OCI-LY1 (cell line): ENCODE data around the gene UROS.

Source experiments
- H2AFZ ChIP-seq: fragments of 200-600 bp; sonication (generic), shearing (Covaris generic); 2 replicates; pipeline ENCODE4 v1.6.0; 2014; ENCODE audit warnings: antibody characterized with exemption, mild to moderate bottlenecking, low read length
- H3F3A ChIP-seq: fragments of 200-600 bp; sonication (generic), shearing (Covaris generic); 2 replicates; pipeline ENCODE4 v1.6.0; 2014; ENCODE audit warnings: mild to moderate bottlenecking, antibody characterized with exemption, low read length, moderate library complexity; ENCODE audit not compliant: insufficient read depth
- H3K27ac ChIP-seq: fragments of 200-600 bp; sonication (generic); 2 replicates; pipeline ENCODE4 v1.5.1; 2014; ENCODE audit warnings: low read length, mixed run types, mild to moderate bottlenecking, low read depth; ENCODE audit not compliant: poor library complexity, severe bottlenecking
- H3K27me3 ChIP-seq: fragments of 200-600 bp; sonication (generic); 2 replicates; pipeline ENCODE4 v1.6.0; 2014; ENCODE audit warnings: antibody characterized with exemption, mild to moderate bottlenecking, low read length, moderate library complexity; ENCODE audit not compliant: insufficient read depth
- H3K36me3 ChIP-seq: fragments of 200-600 bp; sonication (generic); 2 replicates; pipeline ENCODE4 v1.6.1; 2014; ENCODE audit warnings: mild to moderate bottlenecking, antibody characterized with exemption, low read length, moderate library complexity, mixed read lengths; ENCODE audit not compliant: insufficient read depth
- H3K4me1 ChIP-seq: fragments of 200-600 bp; sonication (generic); 2 replicates; pipeline ENCODE4 v1.5.1; 2014; ENCODE audit warnings: mild to moderate bottlenecking, low read length, moderate library complexity; ENCODE audit not compliant: insufficient read depth, severe bottlenecking
- H3K4me2 ChIP-seq: fragments of 200-600 bp; sonication (generic), shearing (Covaris generic); 2 replicates; pipeline ENCODE4 v1.6.1; 2014; ENCODE audit warnings: low read length
- H3K4me3 ChIP-seq: fragments of 200-600 bp; sonication (generic); 2 replicates; pipeline ENCODE4 v1.5.1; 2014; ENCODE audit warnings: low read length, low read depth, mild to moderate bottlenecking, mixed read lengths; ENCODE audit not compliant: poor library complexity, severe bottlenecking
- H3K79me2 ChIP-seq: fragments of 200-600 bp; shearing (Covaris generic); 2 replicates; pipeline ENCODE4 v1.6.1; 2016; ENCODE audit warnings: mixed run types, low read length, mixed read lengths; ENCODE audit not compliant: insufficient read depth
- H3K9ac ChIP-seq: fragments of 200-600 bp; sonication (generic), shearing (Covaris generic); 2 replicates; pipeline ENCODE4 v1.6.1; 2014; ENCODE audit warnings: mild to moderate bottlenecking, low read length, mixed read lengths
- H3K9me2 ChIP-seq: fragments of 200-600 bp; sonication (generic), shearing (Covaris generic); 2 replicates; pipeline ENCODE4 v1.6.1; 2014; ENCODE audit warnings: low read depth, mild to moderate bottlenecking, low read length, mixed read lengths
- H3K9me3 ChIP-seq: fragments of 200-600 bp; shearing (Covaris generic); 2 replicates; pipeline ENCODE4 v1.6.1; 2014; ENCODE audit warnings: low read length, mixed read lengths
- H4K20me1 ChIP-seq: fragments of 200-600 bp; sonication (generic), shearing (Covaris generic); 2 replicates; pipeline ENCODE4 v1.6.0; 2016; ENCODE audit warnings: mild to moderate bottlenecking, low read length; ENCODE audit not compliant: insufficient read depth
- EZH2 ChIP-seq: fragments of 200-600 bp; sonication (generic), shearing (Covaris generic); IDR thresholded peaks from 2 replicates; pipeline ENCODE4 v1.8.0; 2017; ENCODE audit warnings: borderline replicate concordance, mixed run types, mild to moderate bottlenecking, antibody characterized with exemption, low read length, moderate library complexity, mixed read lengths
- TF ChIP-seq, protein P1 (sequence below): fragments of 200-600 bp; sonication (generic), shearing (Covaris generic); IDR thresholded peaks from 2 replicates; pipeline ENCODE4 v1.5.1; 2017; ENCODE audit warnings: mild to moderate bottlenecking, antibody characterized with exemption, low read length, moderate library complexity, mixed read lengths

Gene UROS

GRCh38 chr10:125840955-125841354 lies 17.9 kb upstream of the UROS start:
- no peaks in the 10 kb centered on the region for H4K20me1 ChIP-seq
- no peaks in the 10 kb centered on the region for H3K4me1 ChIP-seq
- no peak overlapping the region for H3K9ac ChIP-seq
- H3K9me2 ChIP-seq: no peaks in the 10 kb centered on the region
- no peaks in the 10 kb centered on the region for H3K79me2 ChIP-seq
- no peak overlapping the region for H3K27ac ChIP-seq
- H2AFZ ChIP-seq: no peak overlapping the region
- no peak overlapping the region for H3K4me3 ChIP-seq
- no peaks in the 10 kb centered on the region for H3K9me3 ChIP-seq
- H3F3A ChIP-seq: no peaks in the 10 kb centered on the region
- H3K4me2 ChIP-seq: no peak overlapping the region
- no peaks in the 10 kb centered on the region for H3K27me3 ChIP-seq
- no peak for TF ChIP-seq EZH2
- TF ChIP-seq, protein P1, sequence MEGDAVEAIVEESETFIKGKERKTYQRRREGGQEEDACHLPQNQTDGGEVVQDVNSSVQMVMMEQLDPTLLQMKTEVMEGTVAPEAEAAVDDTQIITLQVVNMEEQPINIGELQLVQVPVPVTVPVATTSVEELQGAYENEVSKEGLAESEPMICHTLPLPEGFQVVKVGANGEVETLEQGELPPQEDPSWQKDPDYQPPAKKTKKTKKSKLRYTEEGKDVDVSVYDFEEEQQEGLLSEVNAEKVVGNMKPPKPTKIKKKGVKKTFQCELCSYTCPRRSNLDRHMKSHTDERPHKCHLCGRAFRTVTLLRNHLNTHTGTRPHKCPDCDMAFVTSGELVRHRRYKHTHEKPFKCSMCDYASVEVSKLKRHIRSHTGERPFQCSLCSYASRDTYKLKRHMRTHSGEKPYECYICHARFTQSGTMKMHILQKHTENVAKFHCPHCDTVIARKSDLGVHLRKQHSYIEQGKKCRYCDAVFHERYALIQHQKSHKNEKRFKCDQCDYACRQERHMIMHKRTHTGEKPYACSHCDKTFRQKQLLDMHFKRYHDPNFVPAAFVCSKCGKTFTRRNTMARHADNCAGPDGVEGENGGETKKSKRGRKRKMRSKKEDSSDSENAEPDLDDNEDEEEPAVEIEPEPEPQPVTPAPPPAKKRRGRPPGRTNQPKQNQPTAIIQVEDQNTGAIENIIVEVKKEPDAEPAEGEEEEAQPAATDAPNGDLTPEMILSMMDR: no peak
- peaks cover 36% of the 10 kb centered on the region for H3K36me3 ChIP-seq

DNA sequence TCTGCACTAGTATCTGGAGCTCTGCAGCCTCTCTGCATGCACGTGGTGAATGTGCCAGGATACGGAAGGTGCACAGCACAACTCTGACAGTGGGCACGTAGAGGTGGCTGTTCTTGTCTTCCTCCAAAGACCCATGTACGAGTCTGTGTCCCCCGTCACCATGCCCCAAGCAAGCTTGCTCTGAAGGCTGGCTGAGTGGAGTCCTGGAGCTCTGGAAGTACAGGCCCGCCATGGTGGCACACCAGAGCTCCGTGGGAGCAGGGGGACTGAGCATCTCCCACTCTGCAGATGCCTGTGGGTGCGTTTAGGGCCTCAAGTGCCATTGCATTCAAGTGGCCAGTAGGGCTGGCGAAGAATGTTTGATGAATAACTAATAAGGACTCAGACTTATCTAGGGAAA lies 17.3 kb upstream of the UROS start:
- Histone ChIP-seq H3K4me2 (no peak overlapping the region), H4K20me1 (no peaks in the 10 kb centered on the region)

GRCh38 chr10:125838802-125839575 lies 15.9 kb upstream of the UROS start:
- no peaks in the 10 kb centered on the region for H3K9me3 ChIP-seq
- H4K20me1 ChIP-seq: no peaks in the 10 kb centered on the region
- H2AFZ ChIP-seq: no peak overlapping the region

More for the DNA sequence above, 17.3 kb upstream of the UROS start:
- no peak overlapping the region for H3K27ac ChIP-seq
- H3K79me2 ChIP-seq: no peaks in the 10 kb centered on the region
- no peaks in the 10 kb centered on the region for H3K27me3 ChIP-seq
- H3K9me3 ChIP-seq: no peaks in the 10 kb centered on the region
- H3K4me1 ChIP-seq: no peaks in the 10 kb centered on the region
- no peak overlapping the region for H2AFZ ChIP-seq
- peaks cover 41% of the 10 kb centered on the region for H3K36me3 ChIP-seq
- H3K4me3 ChIP-seq: no peak overlapping the region
- H3K9me2 ChIP-seq: no peaks in the 10 kb centered on the region
- H3K9ac ChIP-seq: no peak overlapping the region
- no peaks in the 10 kb centered on the region for H3F3A ChIP-seq
- no peak for TF ChIP-seq EZH2

More at GRCh38 chr10:125838802-125839575, 15.9 kb upstream of the UROS start:
- Histone ChIP-seq H3K4me1 (no peaks in the 10 kb centered on the region), H3F3A (no peaks in the 10 kb centered on the region), H3K9ac (no peak overlapping the region), H3K27me3 (no peaks in the 10 kb centered on the region), H3K79me2 (no peaks in the 10 kb centered on the region), H3K4me2 (no peak overlapping the region), H3K27ac (no peak overlapping the region), H3K9me2 (no peaks in the 10 kb centered on the region), H3K4me3 (no peak overlapping the region), H3K36me3 (peaks cover 51% of the 10 kb centered on the region)
- TF ChIP-seq EZH2: no peak
- TF ChIP-seq, protein P1: no peak
